Gastroesophageal sphincter (tissue), 4 donors: ENCODE results near the gene EPHA1. TPM values are rescaled to one million over a fixed set of nuclear protein-coding genes. Genes with fewer than 3 reads are reported as not detected.

Experiments used
- ATAC-seq: fragments of 150-250 bp; one replicate; pipeline ENCODE4 v1.9.1; 2016; ENCODE audit warnings: mild to moderate bottlenecking, moderate library complexity
- H3K27ac ChIP-seq, 4 donors: fragments of 200-600 bp; sonication (generic) in 3 of 4; 1 replicate in 3 of 4; 2 replicates in 1 of 4; pipeline ENCODE4 v1.5.1; 2016 to 2019
- H3K27me3 ChIP-seq: fragments of 200-600 bp; sonication (generic); one replicate; pipeline ENCODE4 v1.5.1; 2019
- H3K36me3 ChIP-seq, 2 donors: fragments of 200-600 bp; sonication (generic); one replicate each; pipeline ENCODE4 v1.5.1; 2019; ENCODE audit warnings: control low read depth in 1 of 2
- H3K4me1 ChIP-seq, 3 donors: fragments of 200-600 bp; sonication (generic); 1 replicate in 2 of 3; 2 replicates in 1 of 3; pipeline ENCODE4 v1.5.1; 2016 to 2019; ENCODE audit warnings: control low read depth in 2 of 3
- H3K4me3 ChIP-seq, 2 donors: fragments of 200-600 bp; sonication (generic); one replicate each; pipeline ENCODE4 v1.5.1; 2019; ENCODE audit warnings: mild to moderate bottlenecking in 1 of 2, moderate library complexity in 1 of 2
- H3K9me3 ChIP-seq, 3 donors: fragments of 200-600 bp; sonication (generic); one replicate each; pipeline ENCODE4 v1.5.1; 2017 to 2019; ENCODE audit warnings: control low read depth in 2 of 3
- EP300 ChIP-seq: sonication (generic); formaldehyde crosslinking; IDR thresholded peaks from one replicate; pipeline ENCODE4 v1.6.1; 2017; ENCODE audit warnings: antibody characterized with exemption, mild to moderate bottlenecking
- POLR2A ChIP-seq, 2 donors: fragments of 450-650 bp; IDR thresholded peaks; one replicate each; pipeline ENCODE4 v1.6.1; 2017; ENCODE audit warnings: antibody characterized with exemption in 2 of 2, mild to moderate bottlenecking in 2 of 2, moderate library complexity in 1 of 2
- POLR2AphosphoS5 ChIP-seq: sonication (generic); formaldehyde crosslinking; IDR thresholded peaks from one replicate; pipeline ENCODE4 v1.6.1; 2017; ENCODE audit warnings: antibody characterized with exemption
- WGBS, 2 donors: methylation state at CpG; one replicate each; pipeline ENCODE4 v1.1.5; 2018; ENCODE audit warnings: low coverage in 1 of 2; 5-methylcytosine and 5-hydroxymethylcytosine counted together
- small RNA-seq, 4 donors: library from RNA; depleted of rRNA; stranded (forward); fragments of <200 nt; gene quantifications; one replicate each; pipeline ENCODE3, GENCODE V24; 2016
- total RNA-seq, 4 donors: library from RNA; depleted of rRNA; stranded (reverse); fragments of >200 nt; gene quantifications; one replicate each; pipeline ENCODE4 v1.1.0, GENCODE V29; 2016
- TF ChIP-seq, protein P1 (sequence below), 4 experiments: fragments of 200-600 bp in 2 of 4; fragments of 450-650 bp in 2 of 4; sonication (generic) in 1 of 4; IDR thresholded peaks; one replicate each; pipeline ENCODE4 v1.5.1; 2017 to 2019; ENCODE audit warnings: antibody characterized with exemption in 4 of 4, mild to moderate bottlenecking in 2 of 4, moderate library complexity in 2 of 4

The EPHA1 gene
- total RNA-seq, 4 donors from 2014 or later = 0.78 to 2.5 TPM; not detected in 2

DNA sequence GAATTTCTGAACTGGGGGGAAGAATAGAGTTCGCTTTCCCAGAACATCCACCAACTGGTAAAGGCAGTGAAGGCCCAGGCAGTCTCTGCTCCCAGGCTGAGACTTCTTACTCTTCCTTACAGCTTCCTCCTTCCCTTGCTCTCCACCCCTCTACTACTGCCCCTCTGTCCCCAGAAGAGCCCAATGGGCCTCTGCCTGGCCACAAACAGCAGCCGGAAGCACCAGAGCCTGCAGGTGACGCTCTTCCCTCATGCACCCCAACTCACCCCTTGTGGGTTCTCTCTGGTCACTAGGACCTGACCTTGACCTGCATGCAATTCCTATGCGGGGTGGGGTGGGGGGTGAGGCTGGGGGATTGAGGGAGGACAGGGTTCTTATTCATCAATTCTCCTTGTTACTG lies 62.6 kb downstream of the EPHA1 start:
- no peak for ATAC-seq
- WGBS, 2 donors = 100% methylated on average over 1 to 2 of the region's 4 CpGs

DNA sequence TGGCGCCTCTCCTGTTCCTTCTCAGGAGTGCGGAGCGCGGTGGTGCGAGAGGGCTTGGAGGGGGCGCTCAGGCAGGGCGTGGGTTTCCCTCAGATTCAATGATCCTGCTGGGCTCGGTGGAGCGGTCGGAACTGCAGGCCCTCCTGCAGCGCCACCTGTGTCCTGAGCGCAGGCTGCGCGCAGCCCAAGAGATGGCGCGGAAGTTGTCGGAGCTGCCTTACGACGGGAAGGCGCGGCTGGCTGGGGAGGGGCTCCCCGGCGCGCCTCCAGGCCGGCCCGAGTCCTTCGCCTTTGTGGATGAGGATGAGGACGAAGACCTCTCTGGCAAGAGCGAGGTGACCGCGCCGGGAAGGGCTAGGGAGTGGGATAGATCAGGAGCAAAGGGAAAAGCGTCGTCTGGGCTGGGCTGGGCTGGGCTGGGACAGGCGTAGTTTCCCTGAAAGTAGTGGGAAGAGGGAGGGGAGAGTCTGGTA lies 63.2 kb downstream of the EPHA1 start:
- Histone ChIP-seq H3K9me3 (no peaks in the 10 kb centered on the region), H3K27me3 (peaks cover 45% of the 10 kb centered on the region), H3K27ac (no peak overlapping the region), H3K4me1 (peaks cover 0 to 5% (median 3%) of the 10 kb centered on the region in 3 donors), H3K4me3 (peak overlapping the region in 1 of 2 donors; percentile 24), H3K36me3 (no peaks in the 10 kb centered on the region)
- TF ChIP-seq, protein P1, sequence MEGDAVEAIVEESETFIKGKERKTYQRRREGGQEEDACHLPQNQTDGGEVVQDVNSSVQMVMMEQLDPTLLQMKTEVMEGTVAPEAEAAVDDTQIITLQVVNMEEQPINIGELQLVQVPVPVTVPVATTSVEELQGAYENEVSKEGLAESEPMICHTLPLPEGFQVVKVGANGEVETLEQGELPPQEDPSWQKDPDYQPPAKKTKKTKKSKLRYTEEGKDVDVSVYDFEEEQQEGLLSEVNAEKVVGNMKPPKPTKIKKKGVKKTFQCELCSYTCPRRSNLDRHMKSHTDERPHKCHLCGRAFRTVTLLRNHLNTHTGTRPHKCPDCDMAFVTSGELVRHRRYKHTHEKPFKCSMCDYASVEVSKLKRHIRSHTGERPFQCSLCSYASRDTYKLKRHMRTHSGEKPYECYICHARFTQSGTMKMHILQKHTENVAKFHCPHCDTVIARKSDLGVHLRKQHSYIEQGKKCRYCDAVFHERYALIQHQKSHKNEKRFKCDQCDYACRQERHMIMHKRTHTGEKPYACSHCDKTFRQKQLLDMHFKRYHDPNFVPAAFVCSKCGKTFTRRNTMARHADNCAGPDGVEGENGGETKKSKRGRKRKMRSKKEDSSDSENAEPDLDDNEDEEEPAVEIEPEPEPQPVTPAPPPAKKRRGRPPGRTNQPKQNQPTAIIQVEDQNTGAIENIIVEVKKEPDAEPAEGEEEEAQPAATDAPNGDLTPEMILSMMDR (IDR thresholded peaks at IDR 0.05) = peak in 3 of 4 experiments; percentile 12 to 56 (median 41)
- TF ChIP-seq POLR2AphosphoS5 = no peak
- peak; percentile 58 for ATAC-seq
- WGBS, 2 donors = 6 to 14% methylated on average over 4 to 9 of the region's 35 CpGs

More for the DNA sequence above, 62.6 kb downstream of the EPHA1 start:
- Histone ChIP-seq H3K27ac (no peak overlapping the region), H3K9me3 (no peaks in the 10 kb centered on the region), H3K36me3 (no peaks in the 10 kb centered on the region), H3K4me3 (no peak overlapping the region), H3K4me1 (peaks cover 0 to 5% (median 3%) of the 10 kb centered on the region in 3 donors), H3K27me3 (peaks cover 40% of the 10 kb centered on the region)
- TF ChIP-seq EP300 (no peak), POLR2AphosphoS5 (no peak), POLR2A (IDR thresholded peaks at IDR 0.05) (no peak)
- TF ChIP-seq, protein P1 (IDR thresholded peaks at IDR 0.05) = no peak

DNA sequence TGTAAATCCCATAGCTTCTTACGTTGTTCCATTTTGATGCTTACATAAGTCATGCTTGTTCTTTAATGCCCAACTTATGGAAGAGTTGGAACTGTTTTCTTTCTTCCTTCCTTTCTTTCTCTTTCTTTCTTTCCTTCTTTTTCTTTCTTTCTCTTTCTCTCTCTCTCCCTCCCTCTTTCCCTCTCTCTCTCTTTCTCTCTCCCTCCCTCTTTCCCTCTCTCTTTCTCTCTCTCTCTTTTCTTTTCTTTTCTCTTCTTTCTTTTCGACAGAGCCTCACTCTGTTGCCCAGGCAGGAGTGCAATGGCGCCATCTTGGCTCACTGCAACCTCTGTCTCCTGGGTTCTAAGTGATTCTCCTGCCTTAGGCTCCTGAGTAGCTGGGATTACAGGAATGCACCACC lies 65.1 kb downstream of the EPHA1 start:
- TF ChIP-seq, protein P1 (IDR thresholded peaks at IDR 0.05) = no peak
- TF ChIP-seq POLR2AphosphoS5 = no peak
- no peak for TF ChIP-seq EP300
- H3K27ac ChIP-seq = no peak overlapping the region
- H3K4me1 ChIP-seq = peaks cover 0 to 5% (median 3%) of the 10 kb centered on the region in 3 donors
- no peaks in the 10 kb centered on the region for H3K9me3 ChIP-seq
- no peaks in the 10 kb centered on the region for H3K36me3 ChIP-seq
- WGBS, 2 donors = 84 to 86% methylated on average over 1 to 3 of the region's 3 CpGs
- ATAC-seq = no peak
- H3K27me3 ChIP-seq = peaks cover 61% of the 10 kb centered on the region
- H3K4me3 ChIP-seq = no peak overlapping the region

DNA sequence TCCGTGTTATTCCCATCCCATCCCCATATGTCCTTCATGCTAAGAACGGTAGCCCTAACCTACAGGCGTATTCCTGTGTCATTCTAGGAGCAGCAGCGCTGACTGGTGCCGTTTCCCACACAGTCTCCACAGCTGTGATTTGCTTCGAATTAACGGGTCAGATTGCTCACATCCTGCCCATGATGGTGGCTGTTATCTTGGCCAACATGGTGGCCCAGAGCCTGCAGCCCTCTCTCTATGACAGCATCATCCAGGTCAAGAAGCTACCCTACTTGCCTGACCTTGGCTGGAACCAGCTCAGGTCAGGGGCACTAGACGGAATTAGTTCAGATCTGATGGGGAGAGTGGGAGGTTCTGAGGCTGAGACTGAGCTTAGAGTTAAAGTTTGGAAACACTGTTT lies 66.8 kb downstream of the EPHA1 start:
- Histone ChIP-seq H3K36me3 (no peaks in the 10 kb centered on the region), H3K4me1 (peaks cover 0 to 5% (median 3%) of the 10 kb centered on the region in 3 donors), H3K27me3 (peaks cover 66% of the 10 kb centered on the region), H3K27ac (no peak overlapping the region), H3K4me3 (no peak overlapping the region), H3K9me3 (no peaks in the 10 kb centered on the region)
- 87 to 95% methylated on average over 6 to 8 of the region's 8 CpGs for WGBS, 2 donors
- ATAC-seq = no peak
- TF ChIP-seq POLR2A (IDR thresholded peaks at IDR 0.05) (no peak), POLR2AphosphoS5 (no peak), EP300 (no peak)
- TF ChIP-seq, protein P1 (IDR thresholded peaks at IDR 0.05) = no peak

Small RNA genes lying within 50 kb of the gene (small RNA-seq; reads per million reads assigned to genes)
- gene MIR6892 = 0.45 to 3.1 (median 1.3) reads per million in 4 donors

Other genes starting within 250 kb of the EPHA1 start
- gene TAS2R39, start 225.4 kb downstream of the EPHA1 start, total RNA-seq = not detected
- gene TAS2R40, start 186.8 kb downstream of the EPHA1 start, total RNA-seq = not detected
- 100 to 1,000 TPM in 3 of 4 donors, 10 to 100 TPM in 1; 98.1 to 128 (median 120) TPM for gene GSTK1, start 145.4 kb downstream of the EPHA1 start, total RNA-seq
- 1 to 10 TPM in 1 of 4 donors, under 1 TPM in 2, not detected in 1; 0.40 to 1.4 (median 0.49) TPM for gene TMEM139, start 123.9 kb downstream of the EPHA1 start, total RNA-seq
- 10 to 100 TPM; 10.1 to 14.5 (median 13.6) TPM for gene CASP2, start 120.5 kb downstream of the EPHA1 start, total RNA-seq
- not detected for gene CLCN1, start 92.7 kb downstream of the EPHA1 start, total RNA-seq
- 1 to 10 TPM in 2 of 4 donors, under 1 TPM in 2; 0.31 to 2.4 (median 1.2) TPM for gene FAM131B, start 46.1 kb downstream of the EPHA1 start, total RNA-seq
- 100 to 1,000 TPM; 111 to 389 (median 146) TPM for gene ZYX, start 27.5 kb downstream of the EPHA1 start, total RNA-seq
- under 1 TPM in 1 of 4 donors, not detected in 3; 0.40 TPM for gene TAS2R60, start 34.6 kb upstream of the EPHA1 start, total RNA-seq
- gene TAS2R41, start 69.0 kb upstream of the EPHA1 start, total RNA-seq = not detected
- not detected for gene CTAGE15, start 162.9 kb upstream of the EPHA1 start, total RNA-seq
- 1 to 10 TPM; 1.9 to 3.4 (median 3.1) TPM for gene TCAF2, start 212.1 kb upstream of the EPHA1 start, total RNA-seq